ENCODE results near the gene SMG6.
"Not testable (repeated sequence)": the region's sequence is repeated elsewhere in the genome, so short reads cannot be mapped to it uniquely, and the experiment has no call there.

Gene SMG6

DNA sequence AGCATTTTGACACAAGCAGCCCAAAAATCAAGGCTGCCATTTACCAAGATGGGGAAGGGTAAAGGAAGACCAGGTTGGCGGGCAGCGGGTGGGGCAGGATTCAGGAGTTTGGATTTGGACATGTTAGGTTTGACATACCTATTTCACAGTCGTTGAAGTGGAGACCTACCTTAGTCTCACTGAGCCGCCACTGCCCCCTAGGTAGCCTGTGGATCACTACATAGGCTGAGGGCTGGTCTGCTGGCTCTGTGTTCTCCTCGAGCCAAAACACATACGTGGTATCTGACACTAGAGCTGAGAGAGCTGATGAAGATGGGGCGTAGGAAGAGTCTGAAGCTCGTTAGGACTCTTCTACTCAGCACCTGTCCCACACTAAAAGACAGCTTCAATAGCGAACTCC, 133.6 kb downstream of the SMG6 start:
- no peak overlapping the region for H3K4me3 Mint-ChIP-seq
- H3K36me3 Mint-ChIP-seq (ENCODE audit: low read depth), result peaks cover 36% of the 10 kb centered on the region
- no peaks in the 10 kb centered on the region for H3K9me3 Mint-ChIP-seq
- H3K4me1 Mint-ChIP-seq (ENCODE audit: low read depth), result peaks cover 9% of the 10 kb centered on the region
- no peak overlapping the region for H3K27ac Mint-ChIP-seq
- no peaks in the 10 kb centered on the region for H3K27me3 Mint-ChIP-seq (ENCODE audit: low read depth)

DNA sequence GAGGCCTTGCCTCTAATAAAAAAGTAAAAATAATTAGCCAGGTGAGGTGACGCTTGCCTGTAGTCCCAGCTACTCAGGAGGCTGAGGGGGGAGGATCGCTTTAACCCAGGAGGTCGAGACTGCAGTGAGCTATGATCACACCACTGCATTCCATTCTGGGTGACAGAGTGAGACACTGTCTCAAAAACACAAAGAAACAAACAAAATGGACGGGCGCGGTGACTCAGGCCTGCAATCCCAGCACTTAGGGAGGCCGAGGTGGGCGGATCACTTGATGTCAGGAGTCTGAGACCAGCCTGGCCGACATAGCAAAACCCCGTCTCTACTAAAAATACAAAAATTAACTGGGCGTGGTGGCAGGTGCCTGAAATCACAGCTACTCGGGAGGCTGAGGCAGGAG, 137.9 kb downstream of the SMG6 start:
- not testable (repeated sequence) for H3K4me3 Mint-ChIP-seq; H3K9me3 Mint-ChIP-seq; H3K27ac Mint-ChIP-seq; H3K27me3 Mint-ChIP-seq (ENCODE audit: low read depth); H3K4me1 Mint-ChIP-seq (ENCODE audit: low read depth)
- peaks cover 21% of the 10 kb centered on the region for H3K36me3 Mint-ChIP-seq (ENCODE audit: low read depth)

DNA sequence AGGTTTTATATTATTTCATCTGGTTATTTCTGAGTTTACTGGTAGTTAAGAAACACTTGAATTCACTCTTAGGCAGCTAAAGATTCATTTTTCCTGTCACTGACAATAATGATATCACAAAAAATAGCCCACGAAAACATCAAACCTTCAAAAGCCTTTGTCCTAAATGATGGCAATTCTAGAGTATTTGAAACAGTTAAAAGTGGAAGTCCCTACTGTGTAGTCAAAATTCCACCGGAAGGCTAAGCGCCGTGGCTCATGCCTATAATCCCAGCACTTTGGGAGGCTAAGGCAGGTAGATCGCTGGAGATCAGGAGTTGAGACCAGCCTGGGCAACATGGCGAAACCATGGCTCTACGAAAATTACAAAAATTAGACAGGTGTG, 145.2 kb downstream of the SMG6 start:
- no peaks in the 10 kb centered on the region for H3K9me3 Mint-ChIP-seq
- H3K27ac Mint-ChIP-seq, result no peak overlapping the region
- H3K36me3 Mint-ChIP-seq (ENCODE audit: low read depth), result peaks cover 32% of the 10 kb centered on the region

DNA sequence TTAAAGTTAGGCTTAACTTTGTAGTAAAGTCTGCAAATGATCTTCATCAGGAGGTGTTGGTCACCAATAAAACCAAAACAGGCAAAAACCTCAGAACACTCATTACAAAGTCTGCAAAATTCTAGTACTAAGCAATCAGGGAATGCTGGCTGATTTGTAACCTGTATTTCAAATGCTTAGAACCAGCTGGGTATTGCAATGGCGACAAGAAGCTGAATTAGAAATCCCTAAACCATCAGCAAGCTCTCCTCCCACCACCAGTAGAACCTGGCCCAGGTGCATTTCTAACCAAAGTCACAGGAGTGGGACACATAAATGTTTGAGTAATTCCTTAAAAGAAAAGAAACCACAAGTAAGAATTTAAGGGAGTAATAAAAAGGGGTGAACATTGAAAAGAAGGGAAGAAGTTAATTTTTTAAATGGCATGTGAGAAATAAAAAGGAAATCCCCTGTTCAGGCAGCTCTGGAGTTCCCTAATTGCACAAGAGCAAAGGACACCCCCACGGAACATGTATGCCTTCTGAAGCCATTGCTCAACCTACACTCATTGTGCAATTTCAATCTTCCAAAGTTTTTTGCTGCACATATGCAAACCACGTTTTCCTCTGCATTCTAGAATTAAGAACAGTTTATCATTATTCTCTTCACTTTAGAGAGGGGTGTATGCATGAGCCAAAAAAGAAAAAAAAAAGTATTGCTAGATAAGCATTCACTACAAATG, 145.8 kb downstream of the SMG6 start:
- Mint-ChIP-seq H3K27me3 (ENCODE audit: low read depth) (no peaks in the 10 kb centered on the region), H3K27ac (peak overlapping the region; percentile 29), H3K4me1 (ENCODE audit: low read depth) (peaks cover 20% of the 10 kb centered on the region), H3K36me3 (ENCODE audit: low read depth) (peaks cover 32% of the 10 kb centered on the region), H3K4me3 (no peak overlapping the region), H3K9me3 (no peaks in the 10 kb centered on the region)

More for the DNA sequence above, 145.2 kb downstream of the SMG6 start:
- no peak overlapping the region for H3K4me3 Mint-ChIP-seq
- no peaks in the 10 kb centered on the region for H3K27me3 Mint-ChIP-seq (ENCODE audit: low read depth)
- peaks cover 20% of the 10 kb centered on the region for H3K4me1 Mint-ChIP-seq (ENCODE audit: low read depth)

DNA sequence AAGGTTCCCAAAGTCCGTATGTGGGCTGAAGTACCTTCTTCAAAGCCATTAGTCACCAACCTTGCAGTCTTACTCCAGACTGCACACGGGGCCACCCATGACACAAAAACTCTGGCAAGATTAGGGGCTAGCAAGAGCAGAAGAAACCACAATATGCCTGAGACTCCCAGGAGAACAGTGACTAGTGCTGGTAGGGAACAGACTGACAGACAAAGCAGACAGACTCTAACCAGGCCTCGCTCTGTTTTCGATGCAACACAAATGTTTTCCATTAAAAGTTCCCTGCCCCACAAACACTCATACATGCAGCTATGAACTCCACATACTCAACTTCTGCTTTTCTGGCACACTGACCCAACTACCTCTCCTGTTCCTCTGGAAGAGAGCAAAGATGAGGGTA, 146.5 kb downstream of the SMG6 start:
- H3K36me3 Mint-ChIP-seq (ENCODE audit: low read depth), result peaks cover 30% of the 10 kb centered on the region
- no peak overlapping the region for H3K27ac Mint-ChIP-seq
- H3K4me3 Mint-ChIP-seq, result no peak overlapping the region
- no peaks in the 10 kb centered on the region for H3K27me3 Mint-ChIP-seq (ENCODE audit: low read depth)
- peaks cover 22% of the 10 kb centered on the region for H3K4me1 Mint-ChIP-seq (ENCODE audit: low read depth)
- no peaks in the 10 kb centered on the region for H3K9me3 Mint-ChIP-seq

GRCh38 chr17:2156666-2157065, 146.9 kb downstream of the SMG6 start:
- Mint-ChIP-seq H3K27ac (no peak overlapping the region), H3K27me3 (ENCODE audit: low read depth) (no peaks in the 10 kb centered on the region), H3K4me1 (ENCODE audit: low read depth) (peaks cover 22% of the 10 kb centered on the region), H3K36me3 (ENCODE audit: low read depth) (peaks cover 29% of the 10 kb centered on the region), H3K4me3 (no peak overlapping the region), H3K9me3 (no peaks in the 10 kb centered on the region)

GRCh38 chr17:2155573-2155972, 148.0 kb downstream of the SMG6 start:
- Mint-ChIP-seq H3K36me3 (ENCODE audit: low read depth) (peaks cover 25% of the 10 kb centered on the region), H3K4me1 (ENCODE audit: low read depth) (peaks cover 31% of the 10 kb centered on the region), H3K4me3 (no peak overlapping the region), H3K9me3 (no peaks in the 10 kb centered on the region), H3K27me3 (ENCODE audit: low read depth) (no peaks in the 10 kb centered on the region), H3K27ac (no peak overlapping the region)

DNA sequence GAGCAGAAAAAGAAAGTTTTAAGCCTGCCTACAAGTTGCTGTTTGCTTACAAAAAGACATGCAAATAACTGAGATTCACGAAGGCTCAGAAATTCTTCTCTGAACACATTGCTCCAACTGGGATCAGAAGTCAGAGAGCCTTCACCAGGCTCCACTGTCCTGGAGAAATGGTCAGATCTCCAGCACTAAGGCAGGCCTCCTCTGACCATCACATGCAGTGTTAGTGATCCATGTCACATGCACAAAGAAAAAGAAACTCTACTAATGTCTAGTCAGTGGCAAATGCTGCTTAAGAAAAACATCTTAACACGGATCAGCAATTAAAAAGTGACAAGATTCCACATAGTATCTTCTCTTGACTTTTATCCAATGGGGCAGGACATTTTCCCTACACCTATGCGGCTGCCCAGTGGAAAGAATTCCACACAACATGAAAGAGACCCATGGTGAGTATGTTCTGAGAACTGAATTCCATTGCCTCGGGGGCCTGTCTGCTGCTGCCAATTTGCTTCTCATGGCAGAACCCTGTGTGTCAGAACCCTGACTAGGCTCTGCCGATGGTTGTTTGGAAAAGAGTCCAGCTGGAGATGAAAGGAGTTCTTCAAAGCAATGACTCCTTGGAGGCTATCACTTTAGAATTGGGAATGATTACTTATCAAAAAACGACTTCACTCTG, 152.1 kb downstream of the SMG6 start:
- H3K27ac Mint-ChIP-seq, result no peak overlapping the region
- H3K36me3 Mint-ChIP-seq (ENCODE audit: low read depth), result peaks cover 25% of the 10 kb centered on the region
- H3K4me1 Mint-ChIP-seq (ENCODE audit: low read depth), result peaks cover 19% of the 10 kb centered on the region
- H3K9me3 Mint-ChIP-seq, result no peaks in the 10 kb centered on the region
- H3K27me3 Mint-ChIP-seq (ENCODE audit: low read depth), result no peaks in the 10 kb centered on the region
- H3K4me3 Mint-ChIP-seq, result no peak overlapping the region

DNA sequence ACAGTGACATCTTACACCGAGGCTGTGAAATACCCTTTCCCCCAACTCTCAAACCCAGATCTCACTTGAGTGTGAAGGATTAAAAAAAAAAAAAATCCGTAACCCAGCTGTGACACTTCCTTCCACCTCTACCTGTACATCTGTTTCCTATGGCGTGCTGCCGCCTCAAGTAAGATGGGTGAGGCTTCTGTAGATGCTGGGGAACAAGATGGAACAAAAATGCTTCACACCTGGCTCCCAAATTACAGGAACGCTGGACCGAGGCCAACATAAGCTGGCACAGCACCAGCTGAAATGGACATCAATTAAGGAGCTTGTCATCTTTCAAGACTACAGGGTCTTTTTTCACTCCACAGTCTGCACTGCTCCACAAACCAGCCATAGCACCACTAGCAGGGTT, 152.8 kb downstream of the SMG6 start:
- Mint-ChIP-seq H3K4me1 (ENCODE audit: low read depth) (peaks cover 24% of the 10 kb centered on the region), H3K4me3 (no peak overlapping the region), H3K36me3 (ENCODE audit: low read depth) (peaks cover 25% of the 10 kb centered on the region), H3K27me3 (ENCODE audit: low read depth) (no peaks in the 10 kb centered on the region), H3K27ac (no peak overlapping the region), H3K9me3 (no peaks in the 10 kb centered on the region)

DNA sequence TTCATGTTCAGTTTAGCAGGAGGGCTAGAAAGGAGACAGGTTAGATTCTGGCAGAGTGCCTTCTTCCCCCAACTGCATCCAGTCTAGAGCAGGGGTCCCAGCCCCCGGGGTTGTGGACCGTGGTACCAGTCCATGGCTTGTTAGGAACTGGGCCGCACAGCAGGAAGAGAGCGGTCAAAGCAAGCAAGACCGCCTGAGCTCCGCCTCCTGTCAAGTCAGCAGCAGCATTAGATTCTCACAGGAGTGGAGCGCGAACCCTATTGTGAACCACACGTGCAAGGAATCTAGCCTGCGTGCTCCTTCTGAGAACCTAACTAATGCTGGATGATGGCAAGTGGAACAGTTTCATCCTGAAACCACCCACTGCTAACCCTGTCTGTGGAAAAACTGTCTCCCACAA, 153.7 kb downstream of the SMG6 start:
- peaks cover 21% of the 10 kb centered on the region for H3K4me1 Mint-ChIP-seq (ENCODE audit: low read depth)
- no peak overlapping the region for H3K4me3 Mint-ChIP-seq
- H3K27ac Mint-ChIP-seq, result no peak overlapping the region
- H3K36me3 Mint-ChIP-seq (ENCODE audit: low read depth), result peaks cover 20% of the 10 kb centered on the region
- H3K27me3 Mint-ChIP-seq (ENCODE audit: low read depth), result no peaks in the 10 kb centered on the region
- H3K9me3 Mint-ChIP-seq, result no peaks in the 10 kb centered on the region

DNA sequence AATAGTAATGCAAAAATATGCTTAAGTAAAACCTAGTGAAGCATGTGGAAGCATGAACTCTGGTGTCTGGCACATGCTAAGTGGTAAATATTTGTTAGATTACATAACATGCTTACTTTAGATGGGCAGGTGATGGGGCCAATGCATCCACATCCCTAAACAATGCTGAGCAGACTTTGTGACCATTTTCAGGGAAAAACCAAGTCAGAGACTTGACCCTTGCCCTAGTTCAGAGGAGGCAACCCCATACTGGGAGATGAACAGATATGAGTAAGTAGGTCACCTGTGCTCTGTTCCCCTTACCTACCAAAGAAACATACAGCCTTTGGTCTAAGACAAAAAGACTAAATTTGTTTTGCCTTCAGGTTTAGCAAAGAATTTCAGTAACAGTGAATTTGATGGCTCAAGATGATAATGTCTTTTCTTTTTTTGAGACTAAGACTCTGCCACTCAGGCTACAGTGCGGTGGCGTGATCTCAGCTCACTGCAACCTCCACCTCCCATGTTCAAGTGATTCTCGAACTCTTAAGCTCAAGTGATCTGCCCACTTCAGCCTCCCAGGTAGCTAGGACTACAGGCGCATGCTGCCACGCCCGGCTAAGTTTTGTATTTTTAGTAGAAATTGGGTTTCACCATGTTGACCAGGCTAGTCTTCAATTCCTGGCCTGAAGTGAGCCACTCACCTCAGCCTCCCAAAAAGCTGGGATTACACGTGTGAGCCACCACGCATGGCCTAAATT, 157.3 kb downstream of the SMG6 start:
- Mint-ChIP-seq H3K27me3 (ENCODE audit: low read depth) (no peaks in the 10 kb centered on the region), H3K27ac (no peak overlapping the region), H3K9me3 (no peaks in the 10 kb centered on the region), H3K36me3 (ENCODE audit: low read depth) (peaks cover 18% of the 10 kb centered on the region), H3K4me1 (ENCODE audit: low read depth) (peaks cover 24% of the 10 kb centered on the region), H3K4me3 (no peak overlapping the region)

DNA sequence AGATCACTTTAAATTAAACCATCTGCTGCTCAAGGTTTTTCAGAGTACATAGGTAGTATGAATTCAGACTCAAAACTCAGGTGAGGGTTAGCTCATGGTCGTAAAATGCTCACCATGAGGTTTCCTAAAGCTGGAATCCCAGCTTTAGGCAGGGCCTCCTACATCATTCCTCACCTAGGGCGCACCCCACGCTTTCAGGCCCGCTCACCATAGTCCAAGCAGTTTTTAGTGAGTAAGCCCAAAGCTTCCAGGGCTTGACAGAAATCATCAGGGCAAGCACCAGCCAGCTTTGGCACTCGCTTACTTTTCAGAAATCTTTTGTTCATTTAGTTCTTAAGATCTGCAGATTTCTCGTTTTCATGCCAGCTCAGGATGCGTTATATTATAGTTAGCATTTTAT, 158.9 kb downstream of the SMG6 start:
- Mint-ChIP-seq H3K36me3 (ENCODE audit: low read depth) (peaks cover 18% of the 10 kb centered on the region), H3K9me3 (no peaks in the 10 kb centered on the region), H3K27ac (no peak overlapping the region), H3K4me3 (no peak overlapping the region), H3K27me3 (ENCODE audit: low read depth) (no peaks in the 10 kb centered on the region), H3K4me1 (ENCODE audit: low read depth) (peaks cover 14% of the 10 kb centered on the region)

DNA sequence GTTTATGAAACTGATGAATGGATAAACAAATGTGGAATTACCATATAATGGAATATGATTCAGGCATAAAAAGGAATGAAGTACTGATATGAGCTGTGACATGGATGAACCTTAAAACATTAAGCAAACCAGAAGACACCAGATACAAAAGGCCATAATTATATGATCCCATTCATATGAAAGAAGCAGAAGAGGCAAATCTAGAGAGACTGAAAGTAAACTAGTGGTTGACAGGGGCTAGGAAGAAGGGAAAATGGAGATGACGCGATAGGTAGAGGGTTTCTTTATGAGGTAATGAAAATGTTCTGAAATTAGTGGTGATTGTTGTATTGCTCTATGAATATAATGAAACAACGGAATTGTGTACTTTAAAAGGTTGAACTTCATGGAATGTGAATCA, 160.3 kb downstream of the SMG6 start:
- Mint-ChIP-seq H3K4me3 (no peak overlapping the region), H3K27me3 (ENCODE audit: low read depth) (no peaks in the 10 kb centered on the region), H3K27ac (no peak overlapping the region), H3K4me1 (ENCODE audit: low read depth) (peaks cover 22% of the 10 kb centered on the region), H3K36me3 (ENCODE audit: low read depth) (peaks cover 11% of the 10 kb centered on the region), H3K9me3 (no peaks in the 10 kb centered on the region)

GRCh38 chr17:2142682-2143081, 160.9 kb downstream of the SMG6 start:
- H3K4me1 Mint-ChIP-seq (ENCODE audit: low read depth), result peaks cover 27% of the 10 kb centered on the region
- not testable (repeated sequence) for H3K4me3 Mint-ChIP-seq; H3K9me3 Mint-ChIP-seq; H3K27ac Mint-ChIP-seq; H3K27me3 Mint-ChIP-seq (ENCODE audit: low read depth)
- H3K36me3 Mint-ChIP-seq (ENCODE audit: low read depth), result peaks cover 16% of the 10 kb centered on the region

GRCh38 chr17:2140683-2141082, 162.9 kb downstream of the SMG6 start:
- Mint-ChIP-seq H3K4me3 (no peak overlapping the region), H3K36me3 (ENCODE audit: low read depth) (peaks cover 14% of the 10 kb centered on the region), H3K27me3 (ENCODE audit: low read depth) (no peaks in the 10 kb centered on the region), H3K4me1 (ENCODE audit: low read depth) (peaks cover 25% of the 10 kb centered on the region), H3K27ac (no peak overlapping the region), H3K9me3 (no peaks in the 10 kb centered on the region)

Data from T-helper 1 cell treated with Interleukin-12 subunit alpha and Interleukin-12 subunit beta and Interleukin-4 antibody, amounts not matched to agents 30 μg/mL and 1 μg/mL, for 36 hours (primary cell).